A549 treated with ZK216348 at 1 μM for 4 hours (cell line): Measurements from ENCODE around the gene ABCE1. TPM values are rescaled to one million over a fixed set of nuclear protein-coding genes. Genes with fewer than 3 reads are reported as not detected.

Experiments
- total RNA-seq: library from RNA; stranded (reverse); fragments of 200-300 nt; extraction: Qiagen RNA extraction; gene quantifications from 5 replicates; pipeline ENCODE4 v1.2.3, GENCODE V29; 2022; ENCODE audit warnings: low read depth

ABCE1 gene
- 63.3 to 127 TPM (median 70.8 TPM) in 5 replicates for total RNA-seq

GRCh38 chr4:145097821-145098674 lies at the start of gene ABCE1, which contains the start of gene ANAPC10:
TSS of gene ABCE1 (plus strand) at chr4:145098311. CDS start at chr4:145104413, 6,102 bp downstream.
TSS of gene ANAPC10 (minus strand) at chr4:145098196. CDS start at chr4:145096099, 2,097 bp downstream.

Other genes with a start within 250 kb of the ABCE1 start
- 11.9 to 22.6 TPM (median 12.3 TPM) in 5 replicates for gene ANAPC10, start 115 bp upstream of the ABCE1 start, total RNA-seq
- 8.9 to 18.5 TPM (median 15.4 TPM) in 5 replicates for gene OTUD4, start 82.3 kb downstream of the ABCE1 start, total RNA-seq